Activated CD4-positive, alpha-beta T cell treated with anti-CD3 and anti-CD28 coated beads for 4 hours (primary cell): ENCODE measurements around the gene SLC35G1.

ENCODE experiments used
- DNase-seq, 2 donors: peaks; one replicate each; pipeline ENCODE4 v3.0.0-alpha.2; 2020

The SLC35G1 gene

DNA sequence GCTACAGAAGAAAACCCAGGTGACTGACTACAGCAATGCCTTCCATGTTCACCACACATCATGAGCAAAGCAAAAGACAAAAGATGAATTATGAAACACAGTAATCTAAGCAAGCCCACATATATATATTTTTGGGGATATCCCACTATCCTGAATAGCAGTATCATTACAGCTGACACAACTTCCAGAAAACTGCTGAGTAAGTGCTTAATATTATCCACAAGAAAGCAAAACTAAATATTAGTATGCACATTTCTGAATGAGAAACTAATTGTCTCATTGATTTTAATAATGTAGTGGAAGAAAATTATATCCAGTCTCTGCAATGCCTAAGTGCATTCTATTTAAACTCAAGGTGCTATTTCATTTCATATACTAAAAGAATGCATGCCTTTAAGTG, 14.5 kb upstream of the SLC35G1 start:
- DNase-seq = no peak

- DNase-seq = no peak
These were observed 969 bp downstream of the SLC35G1 start for GRCh38 chr10:93894516-93895378.

DNA sequence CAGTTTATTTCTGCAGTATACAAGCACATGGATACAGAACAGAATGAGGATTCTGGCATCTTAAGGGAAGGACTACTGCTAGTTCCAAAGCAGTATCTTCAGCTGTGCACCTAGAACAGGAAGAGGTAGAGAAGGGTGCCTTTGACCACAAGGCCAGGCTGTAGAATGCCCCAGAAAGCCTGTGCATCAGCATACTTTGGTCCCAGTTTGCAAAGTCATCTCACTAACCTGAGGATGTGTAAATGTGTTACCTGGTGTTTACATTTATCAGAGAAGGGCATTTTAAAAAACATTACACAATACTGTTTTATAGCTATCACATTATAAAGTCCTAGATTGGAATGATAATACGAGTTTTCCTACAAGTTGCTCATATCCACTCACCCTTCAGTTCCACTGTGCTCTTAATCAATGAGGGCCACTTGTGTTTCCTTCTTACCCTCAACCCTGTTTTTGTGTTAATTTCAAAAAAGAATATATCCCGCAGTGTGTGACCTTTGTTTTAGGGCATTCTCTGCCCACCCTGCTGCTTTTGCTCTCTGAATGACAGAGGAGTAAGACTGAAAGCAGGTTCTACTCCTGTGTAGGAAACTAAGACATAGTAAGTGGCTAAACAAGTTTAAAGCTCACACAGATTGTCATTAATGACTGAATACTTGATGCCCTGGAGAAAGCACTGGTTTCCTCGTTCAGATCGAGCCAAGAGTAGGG, 3.4 kb downstream of the SLC35G1 start:
- DNase-seq = no peak

- no peak for DNase-seq
These were observed 5.3 kb downstream of the SLC35G1 start for GRCh38 chr10:93899109-93899508.

- no peak for DNase-seq
These were observed 9.3 kb downstream of the SLC35G1 start for GRCh38 chr10:93903051-93903450.

GRCh38 chr10:93904901-93905300, 11.1 kb downstream of the SLC35G1 start:
- DNase-seq = no peak

GRCh38 chr10:93907059-93907458, 13.3 kb downstream of the SLC35G1 start:
- DNase-seq = no peak

DNA sequence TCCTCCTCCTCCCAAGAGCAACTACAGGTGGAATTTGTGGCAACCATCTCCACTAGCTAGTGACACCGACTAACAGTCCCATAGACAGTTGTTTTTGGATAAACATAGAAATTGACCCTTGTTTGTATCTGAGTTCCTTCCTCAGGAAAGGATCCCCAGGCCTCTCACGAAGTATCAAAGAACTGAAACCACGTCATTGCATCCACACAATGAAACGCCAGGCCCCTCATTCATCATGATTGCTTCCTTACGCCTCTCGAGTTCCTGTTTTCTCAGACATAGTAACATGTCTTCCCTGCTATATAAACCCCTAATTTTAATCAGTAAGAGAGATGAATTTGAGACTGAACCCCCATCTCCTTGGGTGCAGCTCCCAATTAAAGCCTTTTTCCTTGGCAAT, 18.1 kb downstream of the SLC35G1 start:
- DNase-seq = no peak

DNA sequence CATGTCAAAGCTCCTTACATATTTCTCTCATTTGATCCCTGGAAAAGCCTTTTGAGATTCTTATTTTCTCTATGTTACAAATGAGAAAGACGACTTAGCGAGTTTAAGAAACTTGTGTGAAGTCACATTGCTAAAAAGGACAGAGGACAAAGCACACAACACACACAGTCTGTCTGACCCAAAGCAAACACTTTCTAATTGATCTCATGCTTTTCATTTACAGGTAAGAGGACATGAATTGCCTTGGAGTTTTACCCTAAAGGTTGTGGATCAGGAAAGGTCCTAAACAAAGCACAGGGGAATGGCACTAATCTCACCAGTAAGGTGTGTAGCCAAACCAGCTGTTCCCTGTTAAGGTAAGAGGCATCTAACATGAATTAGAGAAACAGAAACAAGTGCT, 18.7 kb downstream of the SLC35G1 start:
- no peak for DNase-seq

DNA sequence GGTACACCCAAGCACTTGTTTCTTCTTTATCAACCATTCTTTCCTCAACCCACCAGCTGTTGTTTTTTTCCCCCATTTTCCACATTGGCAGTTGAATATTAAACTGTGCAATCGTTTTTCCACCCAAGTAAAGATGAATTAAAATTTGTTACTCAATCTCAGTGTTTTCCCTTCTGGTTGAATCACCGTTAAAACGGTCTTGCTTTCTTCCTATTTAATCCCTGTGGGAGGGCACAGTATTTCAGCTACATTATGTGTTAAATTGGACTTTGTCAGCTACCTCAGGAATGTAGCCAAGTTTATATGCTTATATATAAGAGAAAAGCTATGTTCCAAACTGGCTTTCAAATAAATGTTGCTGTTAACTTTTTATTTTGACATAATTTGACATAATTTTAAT, 19.9 kb downstream of the SLC35G1 start:
- no peak for DNase-seq

DNA sequence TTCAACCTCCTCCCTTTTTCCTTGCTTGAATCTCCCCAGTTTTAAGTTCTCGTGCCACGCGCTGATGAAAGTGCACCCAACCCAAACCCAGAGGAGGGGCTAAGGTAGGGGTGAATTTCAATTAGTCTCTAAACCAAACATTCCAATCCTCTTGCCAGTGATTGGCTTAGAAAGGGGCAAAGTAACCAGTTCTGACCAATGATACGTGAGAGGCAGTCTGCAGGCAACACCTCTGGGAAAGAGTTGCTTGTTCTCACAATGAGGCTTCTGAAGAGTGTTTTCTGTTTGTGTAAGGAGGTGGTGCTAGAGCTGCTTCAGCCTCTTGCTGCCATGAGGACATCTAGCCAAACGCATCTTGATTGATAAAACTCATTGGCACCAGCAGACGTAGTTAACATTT, 21.8 kb downstream of the SLC35G1 start:
- DNase-seq = no peak

GRCh38 chr10:93916257-93917063, 22.7 kb downstream of the SLC35G1 start:
- no peak for DNase-seq

DNA sequence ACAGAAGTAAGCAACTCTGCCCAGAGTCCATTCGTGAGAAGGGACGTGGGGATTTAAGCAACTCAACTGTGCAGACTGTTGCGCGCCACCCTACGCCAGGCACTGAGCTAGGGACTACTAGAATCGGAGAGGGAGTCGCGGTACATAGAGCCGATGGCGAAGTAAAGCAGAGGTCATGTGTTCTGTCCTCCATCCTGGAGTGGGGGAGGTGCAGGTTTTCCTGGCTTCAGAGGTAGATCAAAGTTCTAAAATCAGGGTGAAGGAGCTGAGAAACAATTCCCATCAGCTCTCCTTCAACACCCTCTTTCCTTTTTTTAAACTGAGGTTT, 23.2 kb downstream of the SLC35G1 start:
- DNase-seq = no peak

DNA sequence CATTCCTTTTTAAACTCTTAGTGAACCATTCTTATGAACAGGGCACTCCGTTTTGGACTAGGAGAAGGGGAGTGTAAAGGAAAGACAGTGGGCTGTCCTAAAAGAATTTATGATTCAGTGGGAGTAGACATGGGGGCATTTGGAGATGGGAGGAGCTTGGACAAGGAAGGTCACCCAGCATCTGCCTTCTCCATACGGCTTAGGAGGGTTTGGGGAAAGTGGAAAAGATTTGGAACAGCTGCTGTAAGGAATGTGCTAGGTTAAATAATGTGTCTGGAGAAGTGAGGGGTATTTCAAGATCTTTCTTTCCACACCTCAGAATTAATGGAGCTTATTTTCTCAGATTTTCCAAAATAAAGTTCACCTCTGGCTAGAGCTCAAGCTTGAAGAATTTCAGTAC, 24.0 kb downstream of the SLC35G1 start:
- no peak for DNase-seq

DNA sequence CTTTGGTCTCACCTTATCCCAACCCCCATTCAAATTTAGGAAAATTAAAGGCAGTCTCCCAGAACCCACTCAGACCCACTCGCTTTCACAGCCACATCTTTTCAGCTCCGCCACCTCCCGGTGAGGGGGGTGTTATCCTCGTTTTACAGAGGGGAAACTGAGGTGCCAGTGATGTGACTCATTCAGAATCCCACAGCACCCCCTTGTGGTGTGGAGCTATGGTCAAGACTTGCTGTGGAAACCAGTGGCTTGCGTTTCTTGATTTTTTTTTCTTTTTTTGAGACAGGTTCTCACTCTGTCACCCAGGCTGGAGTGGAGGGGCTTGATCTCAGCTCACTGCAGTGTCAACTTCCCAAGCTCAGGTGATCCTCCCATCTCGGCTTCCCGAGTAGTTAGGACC, 27.6 kb downstream of the SLC35G1 start:
- DNase-seq = peak; percentile 5 to 30

GRCh38 chr10:93926613-93927012, 32.8 kb downstream of the SLC35G1 start:
- DNase-seq = no peak

GRCh38 chr10:93938140-93938539, 44.4 kb downstream of the SLC35G1 start:
- no peak for DNase-seq

GRCh38 chr10:93940881-93941280, 47.1 kb downstream of the SLC35G1 start:
- no peak for DNase-seq

DNA sequence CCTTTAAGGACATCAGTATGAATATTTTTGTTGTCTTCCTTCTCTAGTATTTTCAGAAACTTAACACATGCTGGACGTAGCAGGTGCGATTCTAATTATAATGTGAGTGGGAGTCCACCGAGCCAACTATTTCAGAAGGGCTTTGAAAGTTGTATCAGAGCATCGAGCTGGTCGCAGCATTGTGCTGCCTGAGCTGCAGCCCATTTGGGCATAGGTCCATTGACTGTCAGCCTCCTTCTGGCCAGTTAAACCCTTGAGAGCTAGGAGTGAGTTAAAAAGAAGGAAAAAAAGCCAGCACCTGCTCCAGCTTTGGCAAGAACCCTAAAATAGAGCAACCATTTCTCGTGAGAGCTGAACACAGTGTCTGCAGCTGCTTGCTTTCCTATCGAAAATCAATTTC, 47.8 kb downstream of the SLC35G1 start:
- DNase-seq = no peak

DNA sequence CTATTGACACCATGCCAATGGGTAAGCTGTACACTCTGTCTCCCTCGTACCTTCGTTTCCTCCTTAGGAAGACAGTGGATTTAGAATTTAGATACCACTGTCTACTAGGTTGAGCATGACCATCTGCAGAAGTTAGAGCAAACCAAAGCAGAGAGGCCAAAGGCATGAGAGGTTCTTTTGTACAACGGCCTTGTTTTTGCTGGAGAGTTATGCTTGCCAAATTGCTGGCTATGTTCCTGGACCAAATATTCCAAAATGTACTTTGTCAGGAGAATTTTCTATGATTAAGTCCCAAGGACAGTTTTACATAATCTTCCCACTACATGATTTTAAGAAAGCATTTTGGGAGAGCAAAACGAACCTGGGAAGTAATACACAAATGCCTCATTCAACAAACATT, 52.0 kb downstream of the SLC35G1 start:
- DNase-seq = no peak

- no peak for DNase-seq
These were observed 53.3 kb downstream of the SLC35G1 start for GRCh38 chr10:93947055-93947454.

- no peak for DNase-seq
These were observed 53.7 kb downstream of the SLC35G1 start for GRCh38 chr10:93947524-93947923.

DNA sequence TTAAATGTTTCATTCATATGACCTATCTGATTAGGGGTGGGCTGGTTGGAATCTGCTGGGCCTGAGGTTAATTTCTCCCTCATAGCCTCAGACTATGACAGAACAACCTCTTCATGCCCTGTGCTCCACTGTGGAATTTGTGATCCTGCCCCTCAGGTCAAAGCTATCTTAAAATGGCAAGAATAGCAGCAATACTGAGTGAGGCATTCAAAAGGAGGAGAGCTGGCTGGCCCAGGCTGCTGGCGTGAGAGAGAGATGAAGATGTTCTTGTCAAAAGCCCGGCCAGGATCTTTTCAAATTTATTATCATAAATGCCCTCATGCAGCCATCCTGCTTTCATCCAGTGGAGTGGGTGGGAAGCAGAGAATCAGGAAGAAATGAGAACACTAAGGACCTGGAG, 58.1 kb downstream of the SLC35G1 start:
- DNase-seq = no peak
